GM23248 (cell line): ENCODE data around the gene PIK3R5. TPM values are rescaled to one million over a fixed set of nuclear protein-coding genes. Genes with fewer than 3 reads are reported as not detected.
"Not testable (repeated sequence)": the region's sequence is repeated elsewhere in the genome, so short reads cannot be mapped to it uniquely, and the experiment has no call there.

ENCODE experiments used
- DNase-seq: peaks from one replicate; pipeline ENCODE4 v3.0.0-alpha.2; 2015
- H2AFZ ChIP-seq: fragments of 200-600 bp; sonication (generic); 2 replicates; pipeline ENCODE4 v1.6.1; 2016; ENCODE audit warnings: antibody characterized with exemption
- H3F3A ChIP-seq: fragments of 200-600 bp; sonication (generic); 2 replicates; pipeline ENCODE4 v1.6.1; 2016; ENCODE audit warnings: mild to moderate bottlenecking, antibody characterized with exemption, mixed run types; ENCODE audit not compliant: insufficient read depth
- H3K27ac ChIP-seq: fragments of 200-600 bp; sonication (generic); 2 replicates; pipeline ENCODE4 v1.5.1; 2016; ENCODE audit warnings: mild to moderate bottlenecking
- H3K27me3 ChIP-seq: fragments of 200-600 bp; sonication (generic); replicated peaks from 2 replicates; pipeline ENCODE4 v1.6.1; 2016; ENCODE audit warnings: mild to moderate bottlenecking; ENCODE audit not compliant: insufficient read depth
- H3K36me3 ChIP-seq: fragments of 200-600 bp; sonication (generic); 2 replicates; pipeline ENCODE4 v1.6.1; 2016; ENCODE audit warnings: low read depth, mild to moderate bottlenecking
- H3K4me1 ChIP-seq: fragments of 200-600 bp; sonication (generic); 2 replicates; pipeline ENCODE4 v1.6.1; 2016; ENCODE audit warnings: mild to moderate bottlenecking; ENCODE audit not compliant: insufficient read depth
- H3K4me2 ChIP-seq: fragments of 200-600 bp; sonication (generic); one replicate; pipeline ENCODE4 v1.6.1; 2016; ENCODE audit warnings: mild to moderate bottlenecking; ENCODE audit not compliant: unreplicated experiment
- H3K4me3 ChIP-seq: fragments of 200-600 bp; sonication (generic); 2 replicates; pipeline ENCODE4 v1.5.1; 2016; ENCODE audit warnings: mild to moderate bottlenecking
- H3K79me2 ChIP-seq: fragments of 200-600 bp; sonication (generic); 2 replicates; pipeline ENCODE4 v1.6.1; 2016; ENCODE audit warnings: mild to moderate bottlenecking; ENCODE audit not compliant: insufficient read depth
- H3K9ac ChIP-seq: fragments of 200-600 bp; sonication (generic); 2 replicates; pipeline ENCODE4 v1.6.1; 2016; ENCODE audit warnings: mild to moderate bottlenecking
- H3K9me2 ChIP-seq: fragments of 200-600 bp; sonication (generic); 2 replicates; pipeline ENCODE4 v1.6.1; 2016; ENCODE audit warnings: mixed run types, mild to moderate bottlenecking, moderate library complexity; ENCODE audit not compliant: insufficient read depth
- H3K9me3 ChIP-seq: fragments of 200-600 bp; sonication (generic); one replicate; pipeline ENCODE4 v1.6.1; 2017; ENCODE audit warnings: low read depth
- H4K20me1 ChIP-seq: fragments of 200-600 bp; sonication (generic); 2 replicates; pipeline ENCODE4 v1.6.0; 2016; ENCODE audit not compliant: insufficient read depth
- EZH2 ChIP-seq: fragments of 200-600 bp; sonication (generic); IDR thresholded peaks from 2 replicates; pipeline ENCODE4 v1.6.1; 2018; ENCODE audit warnings: antibody characterized with exemption, mild to moderate bottlenecking; ENCODE audit not compliant: insufficient read depth, poor library complexity, severe bottlenecking
- EZH2phosphoT487 ChIP-seq: fragments of 200-600 bp; sonication (generic); IDR thresholded peaks from 2 replicates; pipeline ENCODE4 v1.6.1; 2018; ENCODE audit warnings: antibody characterized with exemption, moderate library complexity, mild to moderate bottlenecking, low read depth; ENCODE audit not compliant: insufficient read depth
- WGBS, 2 experiments: methylation state at CpG; one replicate each; pipeline ENCODE4 v1.1.6; 2015 to 2017; ENCODE audit warnings: low lambda C conversion rate in 2 of 2, low coverage in 1 of 2; ENCODE audit errors: missing lambda C conversion rate in 2 of 2; 5-methylcytosine and 5-hydroxymethylcytosine counted together
- in situ Hi-C: fragments of 300-500 bp; cut with MboI; formaldehyde crosslinking; loops from 2 replicates; pipeline ENCODE4 v1.15.0; 2020
- polyA plus RNA-seq: library from polyadenylated mRNA; unstranded; fragments of >200 nt; fragmentation: Nextera tagmentation; extraction: Ambion mirVana; gene quantifications from 2 replicates; pipeline ENCODE4 v1.2.1, GENCODE V29; 2016
- total RNA-seq: library from RNA; depleted of rRNA; stranded (reverse); fragments of >200 nt; shearing (Covaris generic); gene quantifications from 2 replicates; pipeline ENCODE4 v1.2.3, GENCODE V29; 2014

Gene PIK3R5
- total and polyA plus RNA-seq, 2 experiments from 2014 or later: 0.11 TPM; not detected in 1

GRCh38 chr17:8859027-8859803 is 106.3 kb downstream of the PIK3R5 start:
- H3K4me2 ChIP-seq: peak overlapping the region; percentile 64
- WGBS, 2 experiments: 40 to 45% methylated on average over 11 of the region's 11 CpGs
- peak; percentile 95 for DNase-seq

GRCh38 chr17:8857919-8858318 is 107.6 kb downstream of the PIK3R5 start:
- H3K4me2 ChIP-seq: no peak overlapping the region
- no peaks in the 10 kb centered on the region for H3K79me2 ChIP-seq
- H3K4me1 ChIP-seq: peaks cover 42% of the 10 kb centered on the region
- WGBS, 2 experiments: 7 to 14% methylated on average over 5 of the region's 5 CpGs
- in situ Hi-C loops: no loop called here
- no peak overlapping the region for H3K4me3 ChIP-seq
- no peaks in the 10 kb centered on the region for H3K9me2 ChIP-seq
- no peaks in the 10 kb centered on the region for H3K9me3 ChIP-seq
- TF ChIP-seq EZH2: no peak
- TF ChIP-seq EZH2phosphoT487: 0 out of 2 replicates have a peak, but pooled peaks have one; percentile 58
- no peaks in the 10 kb centered on the region for H3K27me3 ChIP-seq
- H3K9ac ChIP-seq: no peak overlapping the region
- H3F3A ChIP-seq: peaks cover 30% of the 10 kb centered on the region
- H3K27ac ChIP-seq: peak overlapping the region; percentile 89
- DNase-seq: peak; percentile 87
- H3K36me3 ChIP-seq: no peaks in the 10 kb centered on the region
- H4K20me1 ChIP-seq: no peaks in the 10 kb centered on the region
- no peak overlapping the region for H2AFZ ChIP-seq

More at GRCh38 chr17:8859027-8859803, 106.3 kb downstream of the PIK3R5 start:
- Histone ChIP-seq H2AFZ (peak overlapping the region; percentile 17; the same call in 1 of the 2 replicates), H3K79me2 (no peaks in the 10 kb centered on the region), H3K4me3 (peak overlapping the region; percentile 32), H4K20me1 (no peaks in the 10 kb centered on the region), H3K9me2 (no peaks in the 10 kb centered on the region), H3K9me3 (no peaks in the 10 kb centered on the region), H3F3A (peaks cover 30% of the 10 kb centered on the region), H3K36me3 (no peaks in the 10 kb centered on the region), H3K9ac (peak overlapping the region; percentile 62), H3K4me1 (peaks cover 42% of the 10 kb centered on the region), H3K27ac (peak overlapping the region; percentile 89), H3K27me3 (no peaks in the 10 kb centered on the region)
- peak; percentile 93 for TF ChIP-seq EZH2phosphoT487
- TF ChIP-seq EZH2: no peak
- in situ Hi-C loops: no loop called here

GRCh38 chr17:8856869-8857575 is 108.5 kb downstream of the PIK3R5 start:
- Histone ChIP-seq H3F3A (peaks cover 30% of the 10 kb centered on the region), H3K4me3 (no peak overlapping the region), H4K20me1 (no peaks in the 10 kb centered on the region), H3K27me3 (no peaks in the 10 kb centered on the region), H3K4me1 (peaks cover 42% of the 10 kb centered on the region), H3K9me2 (no peaks in the 10 kb centered on the region), H2AFZ (peak overlapping the region; percentile 15; the same call in 1 of the 2 replicates), H3K27ac (0 out of 2 replicates have a peak overlapping the region, but pooled peaks have one; percentile 89), H3K9me3 (no peaks in the 10 kb centered on the region), H3K9ac (no peak overlapping the region), H3K36me3 (no peaks in the 10 kb centered on the region), H3K79me2 (no peaks in the 10 kb centered on the region), H3K4me2 (no peak overlapping the region)
- DNase-seq: no peak
- WGBS, 2 experiments: 57% methylated on average over 14 of the region's 14 CpGs
- in situ Hi-C loops: no loop called here
- TF ChIP-seq EZH2 (no peak), EZH2phosphoT487 (no peak)

- in situ Hi-C loops, H3K4me2 ChIP-seq, H3K36me3 ChIP-seq, H3K27me3 ChIP-seq, H3K9me3 ChIP-seq, H2AFZ ChIP-seq, H4K20me1 ChIP-seq, H3K79me2 ChIP-seq, H3K27ac ChIP-seq, DNase-seq, H3K9ac ChIP-seq, H3K4me3 ChIP-seq, H3K9me2 ChIP-seq: not testable (repeated sequence)
- 91% methylated on average over 6 of the region's 6 CpGs for WGBS, 2 experiments
- H3F3A ChIP-seq: peaks cover 30% of the 10 kb centered on the region
- peaks cover 42% of the 10 kb centered on the region for H3K4me1 ChIP-seq
Observed at GRCh38 chr17:8856205-8856603, 109.3 kb downstream of the PIK3R5 start.
